Bronchial epithelial cell (primary cell): Measurements from ENCODE around the gene ATP13A4. TPM values are rescaled to one million over a fixed set of nuclear protein-coding genes. Genes with fewer than 3 reads are reported as not detected.
A peak's percentile ranks its signal among the peaks of the same experiment; 100 is the strongest.

Experiments
- DNase-seq: peaks from one replicate; pipeline ENCODE4 v3.0.0-alpha.2; 2010; ENCODE audit warnings: low read depth
- FAIRE-seq: peaks from 2 replicates; lab custom pipeline; 2011; peaks lifted over from hg19 to GRCh38; lab: Jason Lieb, UNC
- H3K27me3 ChIP-seq: 2 replicates; pipeline ENCODE4 v1.5.1; 2011; ENCODE audit warnings: low read length; ENCODE audit not compliant: control insufficient read depth, insufficient read depth
- H3K36me3 ChIP-seq: 2 replicates; pipeline ENCODE4 v1.5.1; 2011; ENCODE audit warnings: low read length; ENCODE audit not compliant: control insufficient read depth, insufficient read depth
- H3K4me3 ChIP-seq: 2 replicates; pipeline ENCODE4 v1.5.1; 2011; ENCODE audit warnings: mild to moderate bottlenecking, low read depth, low read length, control low read depth
- CTCF ChIP-seq: IDR thresholded peaks from 2 replicates; pipeline ENCODE4 v1.5.1; 2011; ENCODE audit warnings: mild to moderate bottlenecking, moderate library complexity, low read length, control low read depth, inconsistent platforms; ENCODE audit not compliant: insufficient read depth, severe bottlenecking
- total RNA-seq: library from RNA; depleted of rRNA; stranded (reverse); fragments of >200 nt; gene quantifications from 2 replicates; pipeline ENCODE4 v1.2.1, GENCODE V29; 2014

ATP13A4 gene
- total RNA-seq, 1 donor from 2014 or later: 4.2 TPM

- Histone ChIP-seq H3K4me3 (no peak overlapping the region), H3K36me3 (no peaks in the 10 kb centered on the region), H3K27me3 (no peaks in the 10 kb centered on the region)
- DNase-seq: peak; percentile 65
- no peak for FAIRE-seq
- TF ChIP-seq CTCF: no peak
Observed at GRCh38 chr3:193509103-193509965, 45.4 kb downstream of the ATP13A4 start.

GRCh38 chr3:193508108-193508507 lies 46.6 kb downstream of the ATP13A4 start:
- no peak for TF ChIP-seq CTCF
- FAIRE-seq: no peak

GRCh38 chr3:193507566-193507965 lies 47.1 kb downstream of the ATP13A4 start:
- Histone ChIP-seq H3K4me3 (no peak overlapping the region), H3K36me3 (no peaks in the 10 kb centered on the region), H3K27me3 (no peaks in the 10 kb centered on the region)
- TF ChIP-seq CTCF: no peak
- peak; percentile 45 for DNase-seq
- FAIRE-seq: no peak

More at GRCh38 chr3:193508108-193508507, 46.6 kb downstream of the ATP13A4 start:
- DNase-seq: no peak
- Histone ChIP-seq H3K36me3 (no peaks in the 10 kb centered on the region), H3K4me3 (no peak overlapping the region), H3K27me3 (no peaks in the 10 kb centered on the region)

- no peak overlapping the region for H3K4me3 ChIP-seq
- no peaks in the 10 kb centered on the region for H3K36me3 ChIP-seq
- FAIRE-seq: no peak
- DNase-seq: no peak
- no peaks in the 10 kb centered on the region for H3K27me3 ChIP-seq
- no peak for TF ChIP-seq CTCF
Observed at GRCh38 chr3:193506921-193507320, 47.8 kb downstream of the ATP13A4 start.

GRCh38 chr3:193502871-193503270 lies 51.8 kb downstream of the ATP13A4 start:
- FAIRE-seq: no peak
- H3K4me3 ChIP-seq: no peak overlapping the region
- no peaks in the 10 kb centered on the region for H3K36me3 ChIP-seq
- no peak for TF ChIP-seq CTCF
- no peaks in the 10 kb centered on the region for H3K27me3 ChIP-seq
- DNase-seq: no peak
